ENCODE measurements around the gene ITGA5. TPM values are rescaled to one million over a fixed set of nuclear protein-coding genes. Genes with fewer than 3 reads are reported as not detected.

Gene ITGA5
- total RNA-seq, 1 experiment from 2014 or later = 50.6 TPM

DNA sequence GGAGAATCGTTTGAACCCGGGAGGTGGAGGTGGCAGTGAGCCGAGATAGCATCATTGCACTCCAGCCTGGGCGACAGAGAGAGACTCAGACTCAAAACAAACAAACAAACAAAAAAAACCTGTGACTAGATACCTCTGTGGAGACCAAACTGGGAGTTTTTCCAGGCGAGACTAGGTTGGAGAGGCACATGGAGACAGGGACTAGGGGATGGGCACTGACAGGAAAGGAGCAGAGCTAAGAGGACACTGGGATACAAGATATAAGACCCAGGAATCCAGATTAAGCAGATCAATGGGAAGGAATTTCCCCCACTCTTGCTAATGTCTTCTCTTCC, 4.7 kb upstream of the ITGA5 start:
- Histone ChIP-seq H3K4me3 (ENCODE audit: insufficient read depth, low read depth, low read length) (no peak overlapping the region), H3K27me3 (ENCODE audit: control insufficient read depth, insufficient read depth, low read length) (peaks cover 46% of the 10 kb centered on the region), H3K36me3 (replicated peaks; ENCODE audit: control insufficient read depth, insufficient read depth, low read length) (no peaks in the 10 kb centered on the region)
- DNase-seq = no peak

- peaks cover 35% of the 10 kb centered on the region for H3K27me3 ChIP-seq (ENCODE audit: control insufficient read depth, insufficient read depth, low read length)
- DNase-seq = no peak
- no peak overlapping the region for H3K4me3 ChIP-seq (ENCODE audit: insufficient read depth, low read depth, low read length)
- no peaks in the 10 kb centered on the region for H3K36me3 ChIP-seq (replicated peaks; ENCODE audit: control insufficient read depth, insufficient read depth, low read length)
These were observed 2.8 kb upstream of the ITGA5 start for GRCh38 chr12:54421879-54422250.

- Histone ChIP-seq H3K27me3 (ENCODE audit: control insufficient read depth, insufficient read depth, low read length) (peaks cover 30% of the 10 kb centered on the region), H3K4me3 (ENCODE audit: insufficient read depth, low read depth, low read length) (no peak overlapping the region)
- peak; percentile 36 for DNase-seq
These were observed 2.3 kb upstream of the ITGA5 start for GRCh38 chr12:54421175-54421878.

GRCh38 chr12:54420766-54421144, 1.7 kb upstream of the ITGA5 start:
- H3K4me3 ChIP-seq (ENCODE audit: insufficient read depth, low read depth, low read length) = no peak overlapping the region
- peak; percentile 47 for DNase-seq

More at GRCh38 chr12:54421175-54421878, 2.3 kb upstream of the ITGA5 start:
- no peaks in the 10 kb centered on the region for H3K36me3 ChIP-seq (replicated peaks; ENCODE audit: control insufficient read depth, insufficient read depth, low read length)

GRCh38 chr12:54418441-54419087, 502 bp downstream of the ITGA5 start:
- H3K27me3 ChIP-seq (ENCODE audit: control insufficient read depth, insufficient read depth, low read length) = peaks cover 20% of the 10 kb centered on the region
- H3K36me3 ChIP-seq (replicated peaks; ENCODE audit: control insufficient read depth, insufficient read depth, low read length) = no peaks in the 10 kb centered on the region
- H3K4me3 ChIP-seq (ENCODE audit: insufficient read depth, low read depth, low read length) = peak overlapping the region; percentile 77
- DNase-seq = peak; percentile 88

More at GRCh38 chr12:54420766-54421144, 1.7 kb upstream of the ITGA5 start:
- H3K27me3 ChIP-seq (ENCODE audit: control insufficient read depth, insufficient read depth, low read length) = peaks cover 28% of the 10 kb centered on the region
- no peaks in the 10 kb centered on the region for H3K36me3 ChIP-seq (replicated peaks; ENCODE audit: control insufficient read depth, insufficient read depth, low read length)

DNA sequence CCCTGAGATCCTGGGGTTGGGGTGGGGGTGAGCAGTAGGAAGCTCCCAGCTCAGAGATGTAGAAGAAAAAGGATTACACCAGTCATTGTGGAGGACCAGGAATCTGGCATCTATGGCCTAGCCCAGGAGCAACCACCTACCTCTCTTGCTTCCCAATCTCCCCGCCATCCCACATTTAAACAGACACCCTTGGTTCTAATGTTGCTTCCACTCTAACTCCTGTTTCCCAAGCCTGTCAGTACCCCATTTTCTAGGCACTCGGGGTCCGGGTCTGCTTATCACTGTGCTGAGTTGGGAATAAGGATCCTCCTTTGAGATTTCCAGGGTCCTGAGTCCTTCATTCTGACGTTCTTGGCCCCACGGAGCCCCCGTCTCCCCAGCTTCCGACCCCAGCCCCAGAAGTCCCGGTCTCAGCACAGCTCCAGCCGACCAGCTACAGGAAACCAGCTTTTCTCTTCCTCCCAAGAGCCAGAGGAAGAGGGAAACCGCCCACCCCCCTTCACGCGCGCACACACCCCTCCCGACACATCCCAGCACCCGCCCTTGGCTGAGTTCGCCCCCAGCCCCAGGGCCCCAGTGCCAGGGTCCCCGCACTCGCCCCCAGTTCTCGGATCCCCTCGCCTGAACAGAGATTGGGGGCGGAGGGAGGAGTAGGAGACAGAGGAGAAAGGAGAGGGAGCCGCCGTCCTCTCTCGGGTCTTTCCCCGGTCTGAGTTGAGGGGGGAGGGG, 1.2 kb downstream of the ITGA5 start:
- peak overlapping the region; percentile 77 for H3K4me3 ChIP-seq (ENCODE audit: insufficient read depth, low read depth, low read length)
- no peaks in the 10 kb centered on the region for H3K36me3 ChIP-seq (replicated peaks; ENCODE audit: control insufficient read depth, insufficient read depth, low read length)
- peak; percentile 86 for DNase-seq
- peaks cover 18% of the 10 kb centered on the region for H3K27me3 ChIP-seq (ENCODE audit: control insufficient read depth, insufficient read depth, low read length)

DNA sequence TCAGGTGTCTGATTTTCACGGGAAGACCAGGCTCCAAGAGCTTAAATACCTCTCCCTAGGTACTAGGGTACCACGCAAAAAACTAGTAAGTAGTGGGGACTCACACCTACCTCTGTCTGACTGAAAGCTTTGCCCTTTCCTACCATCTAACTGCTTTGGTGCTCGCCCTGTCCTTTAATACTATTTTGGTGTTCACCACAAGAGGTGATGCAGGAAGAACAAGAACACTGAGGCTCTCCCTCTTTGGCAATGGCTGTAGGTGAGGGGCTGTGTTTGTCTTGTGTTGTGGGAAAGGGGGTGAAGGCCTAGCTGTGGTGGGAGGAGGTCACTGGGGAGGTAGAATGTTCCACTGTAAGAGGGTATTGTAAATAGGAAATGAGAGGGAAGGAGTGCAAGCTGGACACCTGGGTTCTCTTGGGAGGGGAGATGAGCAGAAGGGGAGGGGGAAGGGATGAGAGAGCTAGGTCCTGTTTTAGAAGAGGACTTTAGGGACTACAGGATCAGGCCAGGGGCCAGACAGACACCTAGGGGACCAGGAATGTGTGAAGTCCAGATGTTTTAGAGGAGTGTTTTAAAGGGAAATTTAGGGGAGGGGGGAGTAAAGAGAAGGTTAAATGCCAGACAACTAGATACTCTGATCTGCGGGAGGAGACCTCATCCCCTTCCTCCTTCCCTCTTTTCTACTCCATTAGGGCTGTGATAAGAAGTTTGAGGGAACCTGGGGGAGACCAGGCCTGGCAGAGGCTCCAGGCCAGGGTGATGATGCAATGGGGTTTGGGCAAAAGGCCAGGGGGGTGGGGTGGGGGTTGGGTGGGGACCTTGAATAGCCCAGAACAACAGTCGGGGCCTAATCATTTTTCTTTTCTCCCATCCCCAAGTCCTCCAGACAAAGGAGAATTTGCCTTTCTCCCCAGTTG, 2.1 kb downstream of the ITGA5 start:
- Histone ChIP-seq H3K4me3 (ENCODE audit: insufficient read depth, low read depth, low read length) (no peak overlapping the region), H3K27me3 (ENCODE audit: control insufficient read depth, insufficient read depth, low read length) (peaks cover 14% of the 10 kb centered on the region), H3K36me3 (replicated peaks; ENCODE audit: control insufficient read depth, insufficient read depth, low read length) (no peaks in the 10 kb centered on the region)
- no peak for DNase-seq

DNA sequence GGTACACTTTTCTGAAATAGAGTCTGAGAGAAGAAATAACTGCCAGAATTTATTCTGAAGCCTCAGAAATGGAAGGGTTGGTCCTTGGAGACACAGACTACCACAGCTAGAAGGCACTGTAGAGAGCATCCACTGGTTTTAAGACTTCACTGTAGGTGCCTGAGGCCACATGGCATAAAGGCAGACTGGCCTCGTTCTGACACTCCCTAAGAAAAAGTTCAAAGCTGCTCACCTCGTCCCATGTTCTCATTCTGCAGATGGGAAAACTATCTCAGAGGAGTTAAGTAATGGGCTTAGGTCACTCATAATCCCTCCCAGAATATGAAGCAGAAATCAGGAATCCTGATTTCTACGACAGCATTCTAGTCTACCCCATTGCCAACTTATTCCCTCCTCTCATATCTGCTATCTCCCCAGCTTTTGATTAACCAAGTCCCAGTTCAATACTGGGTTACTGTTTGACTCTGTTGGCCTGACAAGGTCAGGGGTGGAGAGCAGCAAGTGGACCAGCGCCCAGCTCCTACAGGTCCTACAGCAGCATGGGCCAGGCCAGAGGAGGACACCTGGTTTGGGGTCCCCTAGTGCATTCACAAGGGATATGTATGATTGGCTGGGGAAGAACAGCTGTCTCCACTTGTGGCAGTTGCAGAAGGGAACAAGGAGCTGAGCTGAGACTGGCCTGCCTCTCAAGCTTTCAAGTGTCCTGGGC, 3.7 kb downstream of the ITGA5 start:
- Histone ChIP-seq H3K27me3 (ENCODE audit: control insufficient read depth, insufficient read depth, low read length) (peaks cover 11% of the 10 kb centered on the region), H3K4me3 (ENCODE audit: insufficient read depth, low read depth, low read length) (no peak overlapping the region), H3K36me3 (replicated peaks; ENCODE audit: control insufficient read depth, insufficient read depth, low read length) (no peaks in the 10 kb centered on the region)
- no peak for DNase-seq

DNA sequence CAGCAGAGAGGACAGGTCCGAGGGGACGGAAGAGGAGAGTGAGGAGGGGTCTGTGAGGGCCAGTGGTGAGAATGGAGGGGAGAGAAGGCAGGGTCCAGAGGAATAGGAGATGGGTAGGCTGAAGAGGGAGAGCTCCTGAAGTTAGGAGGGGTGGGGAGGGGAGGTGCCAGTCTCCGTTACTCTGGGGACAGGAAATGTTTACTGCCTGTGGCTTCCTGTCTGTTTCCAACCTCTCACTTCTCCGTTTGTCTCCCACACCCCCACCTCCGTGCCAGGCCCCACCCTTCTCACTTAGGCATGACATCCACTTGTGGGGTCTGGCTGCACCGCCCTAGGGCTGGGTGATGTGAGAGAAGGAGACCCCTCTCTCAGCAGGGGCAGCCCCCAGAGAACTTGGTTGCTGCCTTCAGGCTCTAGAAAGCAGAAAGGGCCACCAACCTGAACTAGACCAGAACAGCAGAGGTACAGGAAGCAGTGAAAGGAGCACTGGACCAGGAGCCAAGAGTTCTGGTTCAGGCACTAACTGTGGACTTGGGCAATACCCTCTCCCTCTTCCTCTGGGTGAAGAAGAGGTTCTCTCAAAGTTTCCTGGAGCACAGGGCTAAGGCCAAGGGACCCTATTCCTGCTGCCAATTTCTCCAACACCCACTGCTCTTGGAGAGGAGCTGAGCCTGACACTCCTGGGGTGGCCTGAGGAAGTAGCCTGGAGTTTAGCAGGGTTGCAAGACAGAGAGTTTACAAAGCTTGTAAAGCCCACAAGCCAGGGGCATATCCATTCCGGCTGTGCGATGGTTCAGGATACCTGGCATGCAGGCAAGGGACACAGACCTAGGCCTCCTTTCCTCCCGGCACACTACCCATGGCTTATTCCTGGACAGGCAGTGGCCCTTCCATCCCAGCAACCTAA, 5.5 kb downstream of the ITGA5 start:
- Histone ChIP-seq H3K36me3 (replicated peaks; ENCODE audit: control insufficient read depth, insufficient read depth, low read length) (no peaks in the 10 kb centered on the region; the same call in 1 of the 2 replicates), H3K27me3 (ENCODE audit: control insufficient read depth, insufficient read depth, low read length) (peaks cover 4% of the 10 kb centered on the region; the same call in 1 of the 2 replicates), H3K4me3 (ENCODE audit: insufficient read depth, low read depth, low read length) (no peak overlapping the region)
- DNase-seq = no peak

GRCh38 chr12:54412786-54413185, 6.3 kb downstream of the ITGA5 start:
- H3K27me3 ChIP-seq (ENCODE audit: control insufficient read depth, insufficient read depth, low read length) = no peaks in the 10 kb centered on the region; the same call in 1 of the 2 replicates
- no peak overlapping the region for H3K4me3 ChIP-seq (ENCODE audit: insufficient read depth, low read depth, low read length)
- no peak for DNase-seq
- peaks cover under 1% of the 10 kb centered on the region for H3K36me3 ChIP-seq (replicated peaks; ENCODE audit: control insufficient read depth, insufficient read depth, low read length)

GRCh38 chr12:54412348-54412747, 6.7 kb downstream of the ITGA5 start:
- no peak overlapping the region for H3K4me3 ChIP-seq (ENCODE audit: insufficient read depth, low read depth, low read length)
- DNase-seq = peak; percentile 48
- no peaks in the 10 kb centered on the region for H3K27me3 ChIP-seq (ENCODE audit: control insufficient read depth, insufficient read depth, low read length)
- H3K36me3 ChIP-seq (replicated peaks; ENCODE audit: control insufficient read depth, insufficient read depth, low read length) = peaks cover 5% of the 10 kb centered on the region

DNA sequence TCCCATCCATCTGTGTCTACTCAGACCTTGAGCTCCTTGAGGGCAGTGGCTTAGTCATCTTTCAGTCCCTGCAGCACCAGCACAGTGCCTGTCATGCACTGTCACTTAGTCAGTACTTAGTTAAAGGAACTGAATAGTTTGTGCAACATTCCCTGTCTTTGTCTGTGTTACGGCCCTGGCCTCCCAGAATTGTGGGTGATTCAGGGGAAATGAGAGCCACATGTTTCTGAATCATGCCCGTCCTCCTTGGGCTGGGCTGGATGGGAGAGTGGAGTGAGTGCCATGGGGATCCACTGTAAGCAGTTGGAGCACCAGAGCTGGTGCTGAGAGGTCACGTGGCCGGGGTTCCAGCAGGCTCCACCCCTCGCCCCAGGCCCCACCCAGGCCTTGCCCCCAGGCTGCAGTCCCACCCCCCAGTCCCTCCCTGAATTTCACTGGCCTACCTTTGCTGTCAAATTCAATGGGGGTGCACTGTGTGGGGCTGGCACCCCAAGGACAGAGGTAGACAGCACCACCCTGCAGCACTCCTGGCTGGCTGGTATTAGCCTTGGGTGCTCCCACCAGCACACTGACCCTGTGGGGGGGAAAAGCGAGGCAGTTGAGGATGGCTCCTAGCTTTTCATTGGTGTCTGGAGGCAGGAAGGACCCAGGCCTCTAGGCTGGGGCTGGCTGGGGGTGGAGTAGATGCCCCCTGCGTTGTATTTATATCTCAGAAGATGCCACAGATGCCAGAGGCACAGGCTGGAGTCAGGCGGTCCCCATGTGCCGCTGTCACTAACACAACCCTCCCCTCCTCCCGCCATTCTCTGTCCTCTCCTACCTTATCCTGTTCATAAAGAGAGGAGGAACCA, 7.5 kb downstream of the ITGA5 start:
- H3K27me3 ChIP-seq (ENCODE audit: control insufficient read depth, insufficient read depth, low read length) = no peaks in the 10 kb centered on the region
- peak; percentile 94 for DNase-seq
- H3K4me3 ChIP-seq (ENCODE audit: insufficient read depth, low read depth, low read length) = no peak overlapping the region
- H3K36me3 ChIP-seq (replicated peaks; ENCODE audit: control insufficient read depth, insufficient read depth, low read length) = peaks cover 6% of the 10 kb centered on the region
